GM12875 (cell line): ENCODE results near the gene MARS1.
A peak's percentile ranks its signal among the peaks of the same experiment; 100 is the strongest.

Experiments used
- H3K4me3 ChIP-seq: one replicate; pipeline ENCODE4 v1.5.1; 2011; ENCODE audit warnings: low read depth, low read length, control low read depth
- CTCF ChIP-seq: IDR thresholded peaks from 2 replicates; pipeline ENCODE4 v1.5.1; 2011; ENCODE audit warnings: low read depth, mild to moderate bottlenecking, control low read depth, inconsistent platforms, low read length, moderate library complexity, borderline replicate concordance; ENCODE audit not compliant: insufficient read depth

The MARS1 gene

GRCh38 chr12:57474862-57475261 is 13.0 kb upstream of the MARS1 start:
- no peak for TF ChIP-seq CTCF
- no peak overlapping the region for H3K4me3 ChIP-seq

GRCh38 chr12:57475271-57476161 is 12.4 kb upstream of the MARS1 start:
- peak overlapping the region; percentile 81 for H3K4me3 ChIP-seq
- TF ChIP-seq CTCF, result no peak

- peak overlapping the region; percentile 81 for H3K4me3 ChIP-seq
- TF ChIP-seq CTCF, result peak; percentile 64
These were observed 11.5 kb upstream of the MARS1 start for GRCh38 chr12:57476162-57476992.

GRCh38 chr12:57476993-57477709 is 10.7 kb upstream of the MARS1 start:
- TF ChIP-seq CTCF, result no peak
- peak overlapping the region; percentile 81 for H3K4me3 ChIP-seq

- no peak for TF ChIP-seq CTCF
- peak overlapping the region; percentile 81 for H3K4me3 ChIP-seq
These were observed 9.9 kb upstream of the MARS1 start for GRCh38 chr12:57477710-57478681.

- peak overlapping the region; percentile 81 for H3K4me3 ChIP-seq
- no peak for TF ChIP-seq CTCF
These were observed 8.9 kb upstream of the MARS1 start for GRCh38 chr12:57479043-57479375.
